Measurements from ENCODE around the gene SLC13A4. TPM values are rescaled to one million over a fixed set of nuclear protein-coding genes. Genes with fewer than 3 reads are reported as not detected.

The SLC13A4 gene
- total and polyA plus RNA-seq, 5 experiments from 2014 or later = 0.13 to 0.25 TPM; not detected in 3

- DNase-seq = no peak
- Mint-ChIP-seq H3K27ac (no peak overlapping the region), H3K9me3 (no peaks in the 10 kb centered on the region), H3K4me1 (no peaks in the 10 kb centered on the region), H3K4me3 (no peak overlapping the region), H3K36me3 (no peaks in the 10 kb centered on the region), H3K27me3 (peaks cover 6 to 26% (median 14%) of the 10 kb centered on the region in 5 donors)
- POLR2A ChIA-PET = no interaction called here
- no peak for ATAC-seq
Measured at GRCh38 chr7:135726276-135726788, 1.7 kb downstream of the SLC13A4 start.

DNA sequence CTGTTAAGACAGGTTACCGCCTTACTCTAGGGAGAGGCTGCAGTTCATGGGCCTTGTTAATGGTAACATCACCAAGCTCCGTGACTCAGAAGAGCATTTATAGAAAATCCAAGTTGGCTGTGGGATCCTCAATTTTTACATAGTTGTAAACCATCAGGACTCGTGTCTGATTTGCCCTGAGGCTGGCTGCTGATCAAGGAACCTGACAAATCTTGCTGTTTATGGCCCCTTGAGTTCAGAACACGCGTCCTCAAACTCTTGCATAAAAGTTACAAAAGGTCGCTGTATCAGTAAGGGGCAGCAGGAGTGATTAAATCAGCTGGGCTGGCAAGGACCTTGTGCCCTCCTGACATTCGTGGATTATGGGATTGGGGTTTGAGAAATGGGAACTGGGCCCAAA, 4.6 kb downstream of the SLC13A4 start:
- ATAC-seq = no peak
- no peak for DNase-seq
- Mint-ChIP-seq H3K9me3 (no peaks in the 10 kb centered on the region), H3K4me3 (no peak overlapping the region), H3K4me1 (peaks cover 0 to 2% (median 0%) of the 10 kb centered on the region in 4 donors), H3K27ac (no peak overlapping the region), H3K27me3 (peaks cover 16 to 49% (median 36%) of the 10 kb centered on the region in 5 donors), H3K36me3 (no peaks in the 10 kb centered on the region)
- POLR2A ChIA-PET = no interaction called here

- no peak overlapping the region for H3K27ac Mint-ChIP-seq
- no peak overlapping the region for H3K4me3 Mint-ChIP-seq
- H3K27me3 Mint-ChIP-seq = peaks cover 20 to 47% (median 44%) of the 10 kb centered on the region in 5 donors
- no peaks in the 10 kb centered on the region for H3K9me3 Mint-ChIP-seq
- POLR2A ChIA-PET = no interaction called here
- DNase-seq (no peak), ATAC-seq (no peak)
- H3K4me1 Mint-ChIP-seq = peaks cover 0 to 2% (median 0%) of the 10 kb centered on the region in 4 donors
- no peaks in the 10 kb centered on the region for H3K36me3 Mint-ChIP-seq
Measured at GRCh38 chr7:135721198-135721820, 6.7 kb downstream of the SLC13A4 start.

GRCh38 chr7:135719688-135720087, 8.3 kb downstream of the SLC13A4 start:
- Mint-ChIP-seq H3K27ac (no peak overlapping the region), H3K27me3 (peaks cover 16 to 44% (median 42%) of the 10 kb centered on the region in 5 donors), H3K4me1 (peaks cover 0 to 2% (median 0%) of the 10 kb centered on the region in 4 donors), H3K4me3 (no peak overlapping the region), H3K36me3 (no peaks in the 10 kb centered on the region), H3K9me3 (no peaks in the 10 kb centered on the region)
- no peak for ATAC-seq
- DNase-seq = no peak
- POLR2A ChIA-PET = no interaction called here

DNA sequence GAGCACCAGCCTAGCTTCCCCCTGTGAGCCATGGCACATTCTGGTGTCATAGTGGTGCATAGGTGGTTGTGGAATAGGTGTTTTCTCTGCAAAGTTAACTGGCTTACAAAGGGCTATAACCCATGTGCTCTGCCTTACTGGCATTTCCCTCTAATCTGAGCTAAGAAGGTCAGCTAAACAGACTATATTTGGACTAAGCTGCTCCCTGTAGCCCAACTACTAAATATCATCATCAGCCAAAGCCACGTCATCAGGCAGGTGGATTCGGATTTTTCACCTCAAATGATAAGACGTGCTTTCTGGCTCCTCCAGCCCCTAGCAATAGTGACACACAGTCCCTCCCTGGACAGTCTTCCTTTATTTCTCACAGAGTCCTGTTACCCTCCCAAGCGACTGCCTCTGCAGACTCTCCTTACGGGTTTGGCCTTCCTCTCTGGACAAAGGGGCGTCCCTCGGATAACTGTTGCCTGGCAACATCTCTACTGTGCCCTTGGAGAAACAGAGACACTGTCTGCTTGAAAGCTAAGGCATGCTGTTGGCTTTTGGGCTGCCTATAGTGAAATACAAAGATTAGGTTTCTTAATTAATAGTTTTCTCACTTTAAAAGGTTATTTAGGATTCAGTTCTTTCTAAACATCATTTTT, 9.1 kb downstream of the SLC13A4 start:
- DNase-seq = no peak
- H3K27ac Mint-ChIP-seq = no peak overlapping the region
- POLR2A ChIA-PET = no interaction called here
- H3K4me1 Mint-ChIP-seq = peaks cover 0 to 2% (median 0%) of the 10 kb centered on the region in 4 donors
- no peak for ATAC-seq
- H3K36me3 Mint-ChIP-seq = no peaks in the 10 kb centered on the region
- no peaks in the 10 kb centered on the region for H3K9me3 Mint-ChIP-seq
- H3K4me3 Mint-ChIP-seq = no peak overlapping the region
- H3K27me3 Mint-ChIP-seq = peaks cover 16 to 44% (median 40%) of the 10 kb centered on the region in 5 donors

GRCh38 chr7:135718219-135718618, 9.8 kb downstream of the SLC13A4 start:
- no peak for ATAC-seq
- H3K4me3 Mint-ChIP-seq = no peak overlapping the region
- POLR2A ChIA-PET = no interaction called here
- no peak for DNase-seq
- H3K27me3 Mint-ChIP-seq = peaks cover 16 to 44% (median 36%) of the 10 kb centered on the region in 5 donors
- H3K27ac Mint-ChIP-seq = no peak overlapping the region
- no peaks in the 10 kb centered on the region for H3K36me3 Mint-ChIP-seq
- H3K4me1 Mint-ChIP-seq = peaks cover 0 to 2% (median 0%) of the 10 kb centered on the region in 4 donors
- no peaks in the 10 kb centered on the region for H3K9me3 Mint-ChIP-seq

GRCh38 chr7:135717693-135718092, 10.3 kb downstream of the SLC13A4 start:
- Mint-ChIP-seq H3K27ac (no peak overlapping the region), H3K27me3 (peaks cover 16 to 44% (median 36%) of the 10 kb centered on the region in 5 donors), H3K9me3 (no peaks in the 10 kb centered on the region), H3K4me1 (peaks cover 0 to 2% (median 0%) of the 10 kb centered on the region in 4 donors), H3K4me3 (no peak overlapping the region), H3K36me3 (no peaks in the 10 kb centered on the region)
- DNase-seq (no peak), ATAC-seq (no peak)
- POLR2A ChIA-PET = no interaction called here

DNA sequence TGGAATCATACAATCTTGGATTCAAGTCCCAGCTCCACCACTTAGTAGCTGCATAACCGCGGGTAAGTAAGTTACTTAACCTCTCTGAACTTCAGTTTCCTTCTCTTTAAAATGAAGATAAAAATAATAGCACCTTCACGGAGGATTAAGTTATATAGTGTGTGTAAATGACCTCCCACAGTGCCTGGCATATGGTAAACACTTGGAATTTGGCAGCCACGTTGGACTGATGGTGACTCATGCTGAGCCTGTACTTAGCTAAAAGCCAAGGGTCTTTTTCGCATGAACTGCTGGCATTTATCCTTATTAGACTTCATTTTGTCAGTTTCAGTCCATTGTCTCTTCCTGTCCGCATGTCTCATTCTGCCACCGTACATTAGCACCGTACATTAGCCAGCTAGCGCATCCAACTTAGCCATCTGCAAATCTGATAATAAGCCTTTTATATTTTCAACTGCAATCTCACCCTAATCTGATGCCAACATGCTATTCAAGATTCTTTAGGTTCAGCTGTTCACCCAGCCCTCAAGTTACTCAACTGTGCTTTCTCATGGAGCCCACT, 11.2 kb downstream of the SLC13A4 start:
- peaks cover 14 to 39% (median 32%) of the 10 kb centered on the region in 5 donors for H3K27me3 Mint-ChIP-seq
- POLR2A ChIA-PET = no interaction called here
- H3K4me3 Mint-ChIP-seq = no peak overlapping the region
- no peak overlapping the region for H3K27ac Mint-ChIP-seq
- ATAC-seq (no peak), DNase-seq (no peak)
- H3K4me1 Mint-ChIP-seq = peaks cover 0 to 2% (median 0%) of the 10 kb centered on the region in 4 donors
- H3K36me3 Mint-ChIP-seq = no peaks in the 10 kb centered on the region
- no peaks in the 10 kb centered on the region for H3K9me3 Mint-ChIP-seq

DNA sequence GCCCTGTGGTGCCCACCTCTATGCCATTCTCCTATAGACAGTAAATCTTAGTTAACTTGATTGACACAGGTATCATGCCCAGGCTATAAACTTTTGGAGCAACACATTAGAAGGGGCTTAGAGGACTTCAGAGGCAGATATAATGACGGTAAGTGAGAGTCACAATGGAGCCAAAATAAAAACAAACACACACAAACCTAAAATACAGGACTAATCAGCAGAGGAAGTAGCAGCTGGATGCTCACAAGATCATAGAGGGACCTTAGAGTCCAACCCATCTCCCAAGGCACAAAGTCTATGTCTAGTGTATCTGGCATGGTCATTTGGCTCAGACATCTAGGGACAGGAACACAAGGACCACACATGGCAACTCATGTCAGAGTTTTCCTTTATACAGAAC, 12.3 kb downstream of the SLC13A4 start:
- Mint-ChIP-seq H3K4me1 (peaks cover 0 to 2% (median 0%) of the 10 kb centered on the region in 4 donors), H3K27ac (no peak overlapping the region), H3K4me3 (no peak overlapping the region), H3K27me3 (peaks cover 11 to 28% (median 21%) of the 10 kb centered on the region in 5 donors), H3K9me3 (no peaks in the 10 kb centered on the region), H3K36me3 (no peaks in the 10 kb centered on the region)
- no peak for DNase-seq
- POLR2A ChIA-PET = no interaction called here
- ATAC-seq = no peak

GRCh38 chr7:135715055-135715522, 12.9 kb downstream of the SLC13A4 start:
- no peak for ATAC-seq
- Mint-ChIP-seq H3K27me3 (peaks cover 9 to 24% (median 19%) of the 10 kb centered on the region in 5 donors), H3K4me1 (peaks cover 0 to 2% (median 0%) of the 10 kb centered on the region in 4 donors), H3K36me3 (no peaks in the 10 kb centered on the region), H3K4me3 (no peak overlapping the region), H3K9me3 (no peaks in the 10 kb centered on the region), H3K27ac (no peak overlapping the region)
- no peak for DNase-seq
- POLR2A ChIA-PET = no interaction called here

GRCh38 chr7:135714534-135715009, 13.4 kb downstream of the SLC13A4 start:
- POLR2A ChIA-PET = no interaction called here
- Mint-ChIP-seq H3K9me3 (no peaks in the 10 kb centered on the region), H3K4me1 (peaks cover 0 to under 1% (median 0%) of the 10 kb centered on the region in 4 donors), H3K36me3 (no peaks in the 10 kb centered on the region), H3K27me3 (peaks cover 7 to 18% (median 13%) of the 10 kb centered on the region in 5 donors), H3K27ac (no peak overlapping the region), H3K4me3 (no peak overlapping the region)
- DNase-seq (no peak), ATAC-seq (no peak)

DNA sequence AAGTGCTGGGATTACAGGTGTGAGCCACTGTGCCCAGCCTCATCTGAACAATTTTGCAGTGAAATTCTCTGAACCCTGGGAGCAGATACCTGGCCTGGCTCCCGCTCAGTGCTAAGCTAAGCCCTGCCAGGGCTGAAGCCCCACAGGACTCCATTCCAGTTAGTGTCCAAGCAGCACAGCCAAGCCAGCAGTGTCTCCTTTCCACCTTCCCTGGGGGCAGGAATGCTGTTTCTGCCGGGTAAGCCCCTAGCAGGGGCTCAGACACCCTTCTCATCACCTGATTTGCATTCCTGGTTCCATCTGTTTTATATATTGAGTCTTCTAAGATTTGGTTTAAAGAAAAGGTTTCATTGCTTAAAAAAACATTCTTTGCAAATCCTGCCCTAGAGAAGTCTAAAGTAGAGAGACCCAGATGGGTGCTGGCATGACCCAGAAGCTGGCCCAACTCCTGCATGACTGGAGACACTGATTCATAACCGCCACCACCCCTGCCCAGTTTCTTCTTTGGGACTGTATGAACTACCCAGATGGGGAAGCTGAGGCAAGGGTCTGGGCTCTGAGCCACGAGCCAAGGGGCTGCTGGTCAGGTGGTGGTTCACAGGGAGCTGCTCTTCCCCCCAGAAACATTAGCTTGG, 14.0 kb downstream of the SLC13A4 start:
- ATAC-seq = no peak
- DNase-seq = no peak
- no peaks in the 10 kb centered on the region for H3K9me3 Mint-ChIP-seq
- POLR2A ChIA-PET = no interaction called here
- H3K36me3 Mint-ChIP-seq = no peaks in the 10 kb centered on the region
- H3K4me1 Mint-ChIP-seq = no peaks in the 10 kb centered on the region
- no peak overlapping the region for H3K4me3 Mint-ChIP-seq
- H3K27ac Mint-ChIP-seq = no peak overlapping the region
- peaks cover 7 to 14% (median 10%) of the 10 kb centered on the region in 5 donors for H3K27me3 Mint-ChIP-seq

GRCh38 chr7:135712796-135713195, 15.2 kb downstream of the SLC13A4 start:
- Mint-ChIP-seq H3K4me1 (no peaks in the 10 kb centered on the region), H3K27me3 (peaks cover 0 to 4% (median under 1%) of the 10 kb centered on the region in 5 donors), H3K27ac (no peak overlapping the region), H3K4me3 (no peak overlapping the region), H3K36me3 (no peaks in the 10 kb centered on the region), H3K9me3 (no peaks in the 10 kb centered on the region)
- DNase-seq (no peak), ATAC-seq (no peak)
- POLR2A ChIA-PET = no interaction called here

Measured in naive thymus-derived CD8-positive, alpha-beta T cell (primary cell).